NCI-H1092 treated with DMSO at 0.1 percent for 48 hours (cell line): Measurements from ENCODE around the gene HIVEP3.

ENCODE experiments used
- DNase-seq: peaks from one replicate; lab custom pipeline; 2025; lab: John Stamatoyannopoulos, UW

HIVEP3 gene

GRCh38 chr1:41758500-41758899, 160.2 kb downstream of the HIVEP3 start:
- DNase-seq = no peak

- no peak for DNase-seq
Measured at GRCh38 chr1:41754540-41754939, 164.2 kb downstream of the HIVEP3 start.

GRCh38 chr1:41752514-41753170, 166.1 kb downstream of the HIVEP3 start:
- DNase-seq = no peak

DNA sequence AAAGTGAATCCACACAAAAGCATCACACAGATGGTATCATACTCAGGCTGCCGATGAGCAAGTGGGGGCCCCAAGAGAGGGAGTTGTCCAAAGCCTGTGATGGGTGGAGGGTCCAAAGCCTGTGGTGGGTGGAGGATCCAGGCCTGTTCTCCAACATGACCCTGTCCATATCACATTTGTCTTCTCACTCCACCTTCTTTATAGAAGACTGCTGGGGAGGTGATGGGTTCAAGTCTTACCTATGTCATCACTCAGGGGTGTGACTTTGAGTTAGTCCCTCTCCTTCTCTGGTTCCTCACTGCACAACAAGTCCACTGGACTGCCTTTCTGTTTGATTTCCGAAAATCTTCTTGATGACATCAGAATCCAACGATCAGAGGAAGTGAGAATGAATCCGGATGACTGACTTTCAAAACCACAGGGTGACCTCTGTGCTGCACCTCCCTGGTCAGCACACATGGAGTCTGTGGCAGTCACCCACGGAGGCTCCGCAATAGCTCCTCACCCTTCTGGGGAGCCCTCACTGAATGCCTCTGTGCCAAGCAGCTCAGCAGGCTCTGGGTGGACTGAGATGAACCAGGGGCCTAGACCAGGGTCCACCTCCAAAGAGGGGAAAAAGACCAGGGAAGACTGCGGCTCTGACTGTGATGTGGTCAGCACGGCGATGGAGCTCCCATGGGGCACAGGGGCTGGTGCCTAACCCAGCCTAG, 166.8 kb downstream of the HIVEP3 start:
- no peak for DNase-seq

DNA sequence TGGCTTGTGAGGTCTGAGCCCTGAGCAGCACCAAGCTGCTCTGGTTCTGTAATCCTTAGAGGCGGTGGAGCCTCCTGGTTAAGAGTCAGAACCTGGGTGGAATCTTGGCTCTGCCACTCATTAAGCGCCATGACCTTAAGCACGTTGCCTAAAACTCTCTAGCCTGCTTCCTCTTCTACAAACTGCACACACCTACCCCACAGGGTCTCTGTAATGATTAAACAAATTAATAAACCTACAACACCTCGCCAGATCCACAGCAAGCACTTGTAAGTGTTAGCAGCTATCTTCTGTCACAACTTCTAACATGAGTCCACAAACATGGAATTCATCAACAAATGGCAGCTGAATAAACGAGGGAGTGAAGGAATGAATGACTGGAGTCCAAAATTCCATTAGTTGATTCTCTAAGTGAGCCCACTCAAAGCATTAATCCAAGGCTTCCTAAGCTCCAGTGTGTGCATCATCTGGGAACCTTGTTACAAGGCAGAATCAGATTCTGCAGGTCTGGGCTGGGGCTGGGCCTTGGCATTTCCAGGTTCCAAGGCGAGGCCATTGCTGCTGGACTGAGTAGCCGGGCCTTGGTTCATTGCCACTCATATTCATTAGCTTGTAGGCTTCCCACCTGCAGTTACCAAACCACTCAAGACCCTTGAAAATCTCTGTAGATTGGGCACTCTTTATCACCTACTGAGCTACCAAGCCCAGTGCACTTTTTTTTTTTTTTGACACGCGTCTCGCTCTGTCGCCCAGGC, 168.6 kb downstream of the HIVEP3 start:
- no peak for DNase-seq

GRCh38 chr1:41745022-41745421, 173.7 kb downstream of the HIVEP3 start:
- DNase-seq = no peak

DNA sequence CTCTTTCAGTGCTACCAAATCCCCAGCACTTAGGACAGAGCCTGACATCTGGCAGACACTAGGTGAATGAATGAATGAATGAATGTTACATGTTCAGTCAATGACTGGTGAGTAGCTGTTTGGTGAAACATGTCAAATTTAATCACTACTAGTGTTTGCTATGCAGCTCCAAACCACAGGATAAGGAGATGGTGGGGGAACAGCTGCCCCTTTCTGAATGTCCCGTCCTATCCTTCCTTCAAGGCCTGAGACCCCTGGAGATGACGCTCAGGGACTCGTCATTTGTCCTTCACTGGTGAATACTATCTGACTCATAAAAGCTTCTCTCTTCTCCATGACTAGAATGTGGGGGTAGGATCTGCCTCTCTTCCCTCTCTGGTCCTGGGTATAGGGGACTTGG, 175.4 kb downstream of the HIVEP3 start:
- no peak for DNase-seq

DNA sequence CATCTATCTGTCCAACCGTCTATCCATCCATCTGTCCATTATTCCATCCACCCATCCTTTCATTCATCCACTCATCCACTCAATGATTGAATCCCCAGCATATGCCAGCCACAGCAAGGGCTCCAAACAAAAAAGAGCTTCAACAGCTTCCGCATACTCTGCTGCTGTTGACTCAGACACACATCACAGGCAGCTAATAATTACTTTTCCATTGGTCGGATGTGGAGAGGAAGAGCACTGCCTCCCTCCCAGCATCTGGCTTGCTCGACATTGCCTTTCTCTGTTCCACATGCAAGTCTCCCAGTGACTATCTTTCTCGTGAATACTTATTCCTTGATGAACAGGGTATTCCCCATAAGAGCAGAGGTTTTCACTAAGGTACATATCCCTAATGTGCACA, 176.5 kb downstream of the HIVEP3 start:
- peak; percentile 42 for DNase-seq

DNA sequence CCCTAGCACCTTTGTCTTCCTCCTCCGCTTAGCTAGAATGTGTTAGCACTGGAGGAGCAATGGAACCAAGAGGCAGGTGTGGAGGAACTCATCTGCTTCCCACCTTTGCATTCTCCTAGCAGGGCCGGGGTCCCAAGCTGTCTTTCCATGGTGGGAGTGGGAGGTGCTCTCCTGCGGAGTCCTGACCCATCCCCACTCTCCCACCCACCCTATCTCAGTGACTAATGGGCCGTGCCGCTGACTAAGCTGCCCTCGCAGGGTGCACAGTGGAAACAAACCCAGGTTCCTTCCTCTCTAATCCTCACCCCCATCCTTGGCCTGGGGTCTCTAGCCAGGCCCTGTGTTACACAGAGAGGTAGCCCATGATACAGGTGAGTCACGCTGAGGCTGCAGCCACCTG, 177.5 kb downstream of the HIVEP3 start:
- DNase-seq = no peak

- no peak for DNase-seq
Measured at GRCh38 chr1:41740630-41741239, 178.0 kb downstream of the HIVEP3 start.

- no peak for DNase-seq
Measured at GRCh38 chr1:41740058-41740457, 178.7 kb downstream of the HIVEP3 start.

- no peak for DNase-seq
Measured at GRCh38 chr1:41739061-41739955, 179.4 kb downstream of the HIVEP3 start.

DNA sequence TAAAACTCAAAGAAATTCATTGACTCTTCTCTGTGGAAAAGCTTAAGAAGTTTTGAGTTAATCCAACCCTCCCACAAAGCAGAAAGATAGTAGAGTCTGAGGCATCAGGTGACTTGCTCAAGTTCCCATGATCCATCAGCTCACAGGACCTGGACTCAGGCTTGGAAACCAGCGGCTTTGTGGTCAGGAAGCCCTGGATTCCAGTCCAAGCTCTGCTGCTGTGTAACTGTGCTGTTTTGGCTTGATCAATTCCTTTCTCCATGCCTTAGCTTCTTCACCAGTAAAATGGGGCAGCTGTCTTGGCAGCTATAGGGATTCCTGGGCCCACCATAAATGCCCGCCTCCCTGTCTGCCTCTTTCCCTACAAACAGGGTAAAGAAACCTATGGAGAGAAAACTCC, 180.2 kb downstream of the HIVEP3 start:
- DNase-seq = no peak

- no peak for DNase-seq
Measured at GRCh38 chr1:41738006-41738405, 180.7 kb downstream of the HIVEP3 start.

GRCh38 chr1:41735631-41736260, 183.0 kb downstream of the HIVEP3 start:
- DNase-seq = peak; percentile 18

DNA sequence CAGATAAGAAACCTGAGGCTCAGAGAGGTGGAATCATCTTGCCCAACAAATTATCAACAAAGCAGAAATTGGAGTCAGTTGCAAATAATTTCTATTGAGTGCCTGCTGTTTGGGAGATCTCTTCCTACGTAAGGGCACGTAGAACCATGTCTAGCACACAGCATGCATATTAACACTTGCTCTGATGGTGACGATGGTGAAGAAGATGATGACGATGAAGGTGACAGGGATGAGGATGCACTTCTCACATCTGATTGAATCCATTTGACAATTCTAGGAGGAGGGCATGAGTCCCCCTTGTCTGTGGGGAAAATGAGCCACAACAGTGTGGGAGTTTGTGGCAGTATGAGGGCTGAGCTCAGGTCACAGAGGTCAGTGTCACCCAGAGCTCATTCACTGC, 183.6 kb downstream of the HIVEP3 start:
- DNase-seq = no peak

DNA sequence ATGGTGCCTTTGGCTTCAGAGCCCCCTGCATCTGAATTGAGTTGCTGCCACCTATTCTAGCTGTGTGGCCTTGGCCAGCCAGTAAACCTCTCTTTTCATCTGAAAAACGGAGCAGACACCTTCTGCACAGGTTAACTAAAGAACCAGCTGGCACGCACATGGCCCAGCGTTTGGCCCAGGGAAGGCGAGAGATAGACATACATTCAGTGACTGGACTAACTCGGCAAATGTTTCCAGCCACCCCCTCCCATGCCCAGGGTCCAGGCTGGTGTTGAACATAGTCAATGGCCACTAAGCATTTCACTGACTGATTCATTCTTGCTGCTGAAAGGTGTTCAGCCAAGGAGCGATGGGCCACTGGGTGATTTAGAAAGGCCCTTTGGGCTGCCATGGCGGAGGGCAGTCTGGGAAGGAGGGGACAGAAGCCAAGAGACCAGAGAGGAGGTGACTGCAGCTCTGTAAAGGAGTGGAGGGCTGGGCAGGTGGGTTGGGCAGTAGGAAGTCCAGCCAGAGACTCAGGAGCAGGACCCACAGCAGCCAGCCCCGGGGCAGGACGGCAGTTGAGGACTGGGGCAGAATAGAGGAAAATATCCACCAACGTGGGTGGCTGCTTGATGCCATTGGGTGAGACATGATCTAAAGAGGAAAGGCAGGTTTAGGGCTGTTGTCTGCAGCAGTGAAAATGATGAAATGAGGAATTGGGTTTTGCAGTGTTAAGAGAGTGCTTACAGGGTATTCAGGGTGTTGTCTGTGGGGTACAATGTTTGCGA, 184.3 kb downstream of the HIVEP3 start:
- no peak for DNase-seq

- no peak for DNase-seq
Measured at GRCh38 chr1:41733725-41734124, 185.0 kb downstream of the HIVEP3 start.

DNA sequence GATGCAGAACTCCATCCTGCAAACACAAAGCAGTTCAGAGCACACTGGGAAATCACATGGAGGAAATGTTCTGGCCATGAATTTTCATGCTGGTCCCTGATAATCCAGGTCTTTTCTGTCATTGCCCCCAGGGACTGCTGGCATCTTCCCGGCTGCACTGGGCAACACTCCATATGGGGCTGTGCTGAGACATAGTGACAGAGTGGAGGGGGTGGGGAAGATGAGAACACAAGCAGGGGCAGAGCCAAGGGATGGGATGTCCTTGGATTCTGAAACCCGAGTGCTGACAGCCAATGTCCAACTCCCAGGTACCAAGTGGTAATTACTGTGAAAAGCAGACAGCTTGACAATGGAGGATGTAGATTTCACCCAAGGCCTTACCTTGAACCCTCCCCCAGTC, 185.7 kb downstream of the HIVEP3 start:
- DNase-seq = no peak

DNA sequence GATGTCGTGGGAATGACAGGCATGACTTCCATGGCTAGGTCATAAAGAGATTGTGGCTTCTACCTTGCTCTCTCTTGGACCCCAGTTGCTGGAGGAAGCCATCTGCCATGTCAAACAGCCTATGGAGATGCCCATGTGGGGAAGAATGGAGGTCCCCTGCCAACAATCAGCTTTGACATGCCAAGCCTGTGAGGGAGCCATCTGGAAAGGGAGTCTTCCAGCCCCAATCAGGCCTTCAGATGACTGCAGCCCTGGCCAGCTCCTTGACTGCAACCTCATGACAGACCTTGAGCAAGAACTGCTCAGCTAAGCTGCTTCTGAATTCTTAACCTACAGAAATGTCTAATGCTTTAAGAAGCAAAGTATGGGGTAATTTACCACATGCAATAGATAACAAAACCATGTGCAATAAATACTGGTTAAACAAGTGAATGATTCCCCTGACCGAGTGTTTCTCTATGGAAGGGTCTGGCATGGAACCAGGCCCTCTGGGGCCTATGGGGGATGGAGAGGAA, 187.1 kb downstream of the HIVEP3 start:
- DNase-seq = no peak
